IMR-90 (cell line): ENCODE results near the gene SPATC1L. TPM values are rescaled to one million over a fixed set of nuclear protein-coding genes. Genes with fewer than 3 reads are reported as not detected.
"Not testable (repeated sequence)": the region's sequence is repeated elsewhere in the genome, so short reads cannot be mapped to it uniquely, and the experiment has no call there.

Experiments used
- ATAC-seq: fragments of 200-7000 bp; cut with Tn5 transposase; 2 replicates; pipeline ENCODE4 v1.9.1; 2020; ENCODE audit warnings: low read depth, mild to moderate bottlenecking, moderate library complexity
- BruUV-seq: library from RNA; stranded (reverse); fragments of 400-500 nt; replicated peaks from 2 replicates; lab custom pipeline; 2021; lab: Mats Ljungman, UMichigan
- CTCF ChIA-PET: fragments of 300-600 bp; formaldehyde crosslinking; extraction: SDS; loops from one replicate; lab custom pipeline; 2021; ENCODE audit warnings: antibody characterized with exemption; lab: Yijun Ruan, JAX
- POLR2A ChIA-PET: fragments of 300-600 bp; sonication (Branson Sonifier 250); formaldehyde crosslinking; loops from one replicate; lab custom pipeline; 2022; ENCODE audit warnings: antibody characterized with exemption; ENCODE audit not compliant: unreplicated experiment; lab: Charles Lee
- DNase-seq: peaks from one replicate; pipeline ENCODE4 v3.0.0; 2013
- H2AFZ ChIP-seq: replicated peaks from 2 replicates; pipeline ENCODE3; 2013; ENCODE audit warnings: low read length, mild to moderate bottlenecking; ENCODE audit not compliant: poor library complexity
- H2AK5ac ChIP-seq: 2 replicates; pipeline ENCODE4 v1.6.1; 2013; ENCODE audit warnings: low read depth, low read length, inconsistent platforms
- H2AK9ac ChIP-seq: replicated peaks from 2 replicates; pipeline ENCODE3; 2013; ENCODE audit warnings: mild to moderate bottlenecking, low read depth, low read length, moderate library complexity; ENCODE audit not compliant: poor library complexity
- H2BK120ac ChIP-seq: 2 replicates; pipeline ENCODE4 v1.6.1; 2013; ENCODE audit warnings: low read depth, low read length, inconsistent platforms
- H2BK15ac ChIP-seq: 3 replicates; pipeline ENCODE4 v1.6.1; 2013; ENCODE audit warnings: low read depth, low read length, inconsistent platforms
- H2BK20ac ChIP-seq: 2 replicates; pipeline ENCODE4 v1.6.1; 2013; ENCODE audit warnings: low read depth, mild to moderate bottlenecking, inconsistent platforms, low read length, moderate library complexity
- H2BK5ac ChIP-seq: 2 replicates; pipeline ENCODE4 v1.6.1; 2013; ENCODE audit warnings: mild to moderate bottlenecking, low read depth, low read length, inconsistent platforms; ENCODE audit not compliant: poor library complexity, severe bottlenecking
- H3K14ac ChIP-seq: replicated peaks from 2 replicates; pipeline ENCODE4 v1.6.1; 2013; ENCODE audit warnings: low read depth, low read length, inconsistent platforms
- H3K18ac ChIP-seq: 2 replicates; pipeline ENCODE4 v1.6.1; 2013; ENCODE audit warnings: low read depth, low read length, control low read depth
- H3K23ac ChIP-seq: 2 replicates; pipeline ENCODE4 v1.6.1; 2013; ENCODE audit warnings: low read depth, low read length, inconsistent platforms
- H3K27ac ChIP-seq: 2 replicates; pipeline ENCODE4 v1.5.1; 2013; ENCODE audit warnings: mild to moderate bottlenecking, control low read depth, low read length; ENCODE audit not compliant: insufficient read depth
- H3K27me3 ChIP-seq: 2 replicates; pipeline ENCODE4 v1.6.1; 2013; ENCODE audit warnings: low read length; ENCODE audit not compliant: control insufficient read depth, insufficient read depth
- H3K36me3 ChIP-seq: 2 replicates; pipeline ENCODE4 v1.6.1; 2013; ENCODE audit warnings: low read length, mixed read lengths; ENCODE audit not compliant: control insufficient read depth, insufficient read depth
- H3K4ac ChIP-seq: 2 replicates; pipeline ENCODE4 v1.6.1; 2013; ENCODE audit warnings: low read depth, low read length, inconsistent platforms
- H3K4me1 ChIP-seq: 2 replicates; pipeline ENCODE4 v1.6.1; 2013; ENCODE audit warnings: low read length, mixed read lengths; ENCODE audit not compliant: control insufficient read depth, insufficient read depth
- H3K4me2 ChIP-seq: 2 replicates; pipeline ENCODE4 v1.6.1; 2013; ENCODE audit warnings: low read depth, mild to moderate bottlenecking, control low read depth, low read length, moderate library complexity
- H3K4me3 ChIP-seq: 2 replicates; pipeline ENCODE4 v1.5.1; 2013; ENCODE audit warnings: low read depth, mild to moderate bottlenecking, control low read depth, low read length, moderate library complexity; ENCODE audit not compliant: insufficient read depth
- H3K56ac ChIP-seq: 2 replicates; pipeline ENCODE4 v1.6.1; 2013; ENCODE audit warnings: low read length, inconsistent platforms; ENCODE audit not compliant: insufficient read depth; ENCODE audit errors: extremely low read depth
- H3K79me1 ChIP-seq, 2 experiments: 2 replicates each; pipeline ENCODE4 v1.6.1; 2013; ENCODE audit warnings: low read length in 2 of 2, inconsistent platforms in 1 of 2, low read depth in 1 of 2
- H3K9ac ChIP-seq: 2 replicates; pipeline ENCODE4 v1.6.1; 2013; ENCODE audit warnings: low read depth, low read length, control low read depth
- H3K9me1 ChIP-seq: 2 replicates; pipeline ENCODE4 v1.6.1; 2013; ENCODE audit warnings: low read length, inconsistent platforms; ENCODE audit not compliant: insufficient read depth
- H3K9me3 ChIP-seq: 2 replicates; pipeline ENCODE4 v1.6.1; 2013; ENCODE audit warnings: low read length; ENCODE audit not compliant: control insufficient read depth, insufficient read depth
- H4K20me1 ChIP-seq: 2 replicates; pipeline ENCODE4 v1.6.1; 2013; ENCODE audit warnings: low read length, inconsistent platforms; ENCODE audit not compliant: insufficient read depth
- H4K5ac ChIP-seq: 2 replicates; pipeline ENCODE4 v1.6.1; 2013; ENCODE audit warnings: mild to moderate bottlenecking, low read depth, low read length, control low read depth
- H4K8ac ChIP-seq, 2 experiments: 2 replicates each; pipeline ENCODE4 v1.6.1; 2013; ENCODE audit warnings: low read depth in 2 of 2, low read length in 2 of 2, control low read depth in 1 of 2, inconsistent platforms in 1 of 2
- H4K91ac ChIP-seq: 2 replicates; pipeline ENCODE4 v1.6.1; 2013; ENCODE audit warnings: low read depth, low read length, inconsistent platforms; ENCODE audit not compliant: insufficient read depth
- FOS ChIP-seq: fragments of 150-350 bp; IDR thresholded peaks from 2 replicates; pipeline ENCODE4 v1.6.1; 2016; ENCODE audit warnings: low read depth, low read length
- POLR2A ChIP-seq: IDR thresholded peaks from 2 replicates; pipeline ENCODE4 v1.6.1; 2012; ENCODE audit warnings: mild to moderate bottlenecking, low read depth, low read length
- RCOR1 ChIP-seq: IDR thresholded peaks from 2 replicates; pipeline ENCODE4 v1.6.1; 2012; ENCODE audit warnings: mild to moderate bottlenecking, low read length, improper control_type of control experiment; ENCODE audit not compliant: insufficient replicate concordance
- WGBS, 2 experiments: methylation state at CpG; one replicate each; pipeline versions ENCODE4 v1.1.5 to v1.1.7; 2013; ENCODE audit warnings: missing lambda C conversion rate in 2 of 2; ENCODE audit not compliant: insufficient read length in 1 of 2; ENCODE audit errors: extremely low coverage in 2 of 2; 5-methylcytosine and 5-hydroxymethylcytosine counted together
- dilution Hi-C: fragments of 300-500 bp; cut with HindIII; formaldehyde crosslinking; loops from one replicate; pipeline ENCODE4 v1.14.3; 2018; ENCODE audit warnings: low sequenced_read_pairs; ENCODE audit not compliant: unreplicated experiment
- in situ Hi-C: fragments of 300-500 bp; cut with MboI; formaldehyde crosslinking; loops from 3 replicates; pipeline ENCODE4 v1.14.3; 2019; ENCODE audit warnings: low sequenced_read_pairs, inconsistent platforms, mixed read lengths
- intact Hi-C: fragments of 100-400 bp; cut with micrococcal nuclease; formaldehyde crosslinking; loops from 2 replicates; pipeline ENCODE4 v1.10.0; 2022
- polyA plus RNA-seq, 3 experiments: library from polyadenylated mRNA; depleted of rRNA; stranded (reverse); fragments of >200 nt; gene quantifications; 2 replicates each; pipeline ENCODE4 v1.2.3, GENCODE V29; 2012; ENCODE audit warnings: low replicate concordance in 1 of 3
- total RNA-seq: library from RNA; depleted of rRNA; stranded (reverse); fragments of >200 nt; gene quantifications from 2 replicates; pipeline ENCODE4 v1.2.3, GENCODE V29; 2012

Gene SPATC1L
- total and polyA plus RNA-seq, 2 of the 4 experiments (the other 2 are of a cell fraction), result 3.8 to 17.2 TPM

- H3K27ac ChIP-seq, result no peak overlapping the region
- no peak overlapping the region for H2BK20ac ChIP-seq
- H3K36me3 ChIP-seq, result no peaks in the 10 kb centered on the region; the same call in 1 of the 2 replicates
- CTCF ChIA-PET, result no interaction called here
- no peaks in the 10 kb centered on the region for H4K20me1 ChIP-seq
- H2BK15ac ChIP-seq, result no peak overlapping the region
- H3K56ac ChIP-seq, result no peak overlapping the region
- H3K4me1 ChIP-seq, result no peaks in the 10 kb centered on the region
- no peaks in the 10 kb centered on the region for H3K79me1 ChIP-seq
- H4K91ac ChIP-seq, result no peak overlapping the region
- no peak overlapping the region for H4K5ac ChIP-seq
- H3K9me1 ChIP-seq, result no peaks in the 10 kb centered on the region
- ATAC-seq, result no peak
- H3K4me2 ChIP-seq, result no peak overlapping the region
- H2BK5ac ChIP-seq, result no peak overlapping the region
- H3K4me3 ChIP-seq, result no peak overlapping the region
- dilution Hi-C loops, result no loop called here
- POLR2A ChIA-PET, result no interaction called here
- in situ Hi-C loops, result no loop called here
- BruUV-seq, result no TSS peak
- H2AK5ac ChIP-seq, result no peak overlapping the region
- H2AK9ac ChIP-seq, result no peak overlapping the region
- no peak overlapping the region for H4K8ac ChIP-seq
- no peak for DNase-seq
- no peak overlapping the region for H3K14ac ChIP-seq
- intact Hi-C loops, result no loop called here
- H3K4ac ChIP-seq, result no peak overlapping the region
- H3K27me3 ChIP-seq, result no peaks in the 10 kb centered on the region
- no peak overlapping the region for H2BK120ac ChIP-seq
- WGBS, 2 experiments, result no CpG with 5 or more reads among the region's 2 CpGs
- H3K18ac ChIP-seq, result no peak overlapping the region
- peaks cover 10% of the 10 kb centered on the region for H3K9me3 ChIP-seq
- H2AFZ ChIP-seq, result no peak overlapping the region
- TF ChIP-seq FOS, result no peak
- TF ChIP-seq POLR2A, result no peak
- no peak for TF ChIP-seq RCOR1
- no peak overlapping the region for H3K9ac ChIP-seq
- H3K23ac ChIP-seq, result no peak overlapping the region
These were observed 12.7 kb downstream of the SPATC1L start for GRCh38 chr21:46171585-46171984.

GRCh38 chr21:46170436-46171193 is 13.6 kb downstream of the SPATC1L start:
- intact Hi-C loops, H3K18ac ChIP-seq, H2AK9ac ChIP-seq, H3K4me2 ChIP-seq, H3K79me1 ChIP-seq, H2BK120ac ChIP-seq, H3K27ac ChIP-seq, H4K8ac ChIP-seq, H2AFZ ChIP-seq, H2BK5ac ChIP-seq, H2BK15ac ChIP-seq, H4K20me1 ChIP-seq, H3K27me3 ChIP-seq, H3K4ac ChIP-seq, H3K23ac ChIP-seq, H3K4me1 ChIP-seq, BruUV-seq, POLR2A ChIA-PET, in situ Hi-C loops, CTCF ChIA-PET, H2BK20ac ChIP-seq, H3K36me3 ChIP-seq, H2AK5ac ChIP-seq, dilution Hi-C loops, H4K91ac ChIP-seq, H3K56ac ChIP-seq, ATAC-seq, H4K5ac ChIP-seq, H3K14ac ChIP-seq, H3K4me3 ChIP-seq, H3K9me1 ChIP-seq, H3K9ac ChIP-seq, DNase-seq: not testable (repeated sequence)
- 80% methylated on average over 1 of the region's 1 CpG; no CpG with 5 or more reads in 1 of the 2 experiments for WGBS, 2 experiments
- peaks cover 10% of the 10 kb centered on the region for H3K9me3 ChIP-seq
